Cardiac muscle cell (in vitro differentiated cells and primary cell): ENCODE results near the gene MRPL53. TPM values are rescaled to one million over a fixed set of nuclear protein-coding genes. Genes with fewer than 3 reads are reported as not detected.
"Not testable (repeated sequence)": the region's sequence is repeated elsewhere in the genome, so short reads cannot be mapped to it uniquely, and the experiment has no call there.

ENCODE experiments used
- DNase-seq, 2 donors: peaks; one replicate each; pipeline versions ENCODE4 v3.0.0 to v3.0.0-alpha.2; 2010 to 2017; ENCODE audit warnings: low read depth in 1 of 2, low spot score in 1 of 2
- H3K27ac ChIP-seq: fragments of 200-600 bp; sonication (generic); 2 replicates; pipeline ENCODE4 v1.5.1; 2016
- H3K27me3 ChIP-seq: fragments of 200-600 bp; sonication (generic); 2 replicates; pipeline ENCODE4 v1.6.0; 2016; ENCODE audit warnings: control low read depth
- H3K36me3 ChIP-seq: fragments of 200-600 bp; sonication (generic); 2 replicates; pipeline ENCODE4 v1.5.1; 2016; ENCODE audit warnings: control low read depth
- H3K4me1 ChIP-seq: fragments of 200-600 bp; sonication (generic); 2 replicates; pipeline ENCODE4 v1.8.1; 2017; ENCODE audit warnings: low read depth, mild to moderate bottlenecking, mixed run types
- H3K4me3 ChIP-seq: fragments of 200-600 bp; sonication (generic); 2 replicates; pipeline ENCODE4 v1.5.1; 2016; ENCODE audit warnings: mild to moderate bottlenecking
- H3K9me3 ChIP-seq: fragments of 200-600 bp; sonication (generic); 2 replicates; pipeline ENCODE4 v1.5.1; 2017; ENCODE audit warnings: low read depth, mild to moderate bottlenecking, control low read depth
- polyA plus RNA-seq: library from polyadenylated mRNA; unstranded; fragments of >200 nt; fragmentation: Nextera tagmentation; extraction: Ambion mirVana; gene quantifications from 2 replicates; pipeline ENCODE4 v1.2.1, GENCODE V29; 2016
- total RNA-seq: library from RNA; depleted of rRNA; stranded (reverse); fragments of >200 nt; gene quantifications from 2 replicates; pipeline ENCODE4 v1.2.3, GENCODE V29; 2016
- TF ChIP-seq, protein P1 (sequence below): IDR thresholded peaks from 2 replicates; pipeline ENCODE4 v1.5.1; 2012; ENCODE audit warnings: low read depth, mild to moderate bottlenecking, low read length

The MRPL53 gene
- total and polyA plus RNA-seq, 2 experiments from 2014 or later: 50.8 to 132 TPM

- Histone ChIP-seq H3K4me1 (peaks cover 7% of the 10 kb centered on the region), H3K27ac (no peak overlapping the region), H3K9me3 (no peaks in the 10 kb centered on the region), H3K36me3 (peaks cover 4% of the 10 kb centered on the region), H3K27me3 (no peaks in the 10 kb centered on the region), H3K4me3 (no peak overlapping the region)
- TF ChIP-seq, protein P1, sequence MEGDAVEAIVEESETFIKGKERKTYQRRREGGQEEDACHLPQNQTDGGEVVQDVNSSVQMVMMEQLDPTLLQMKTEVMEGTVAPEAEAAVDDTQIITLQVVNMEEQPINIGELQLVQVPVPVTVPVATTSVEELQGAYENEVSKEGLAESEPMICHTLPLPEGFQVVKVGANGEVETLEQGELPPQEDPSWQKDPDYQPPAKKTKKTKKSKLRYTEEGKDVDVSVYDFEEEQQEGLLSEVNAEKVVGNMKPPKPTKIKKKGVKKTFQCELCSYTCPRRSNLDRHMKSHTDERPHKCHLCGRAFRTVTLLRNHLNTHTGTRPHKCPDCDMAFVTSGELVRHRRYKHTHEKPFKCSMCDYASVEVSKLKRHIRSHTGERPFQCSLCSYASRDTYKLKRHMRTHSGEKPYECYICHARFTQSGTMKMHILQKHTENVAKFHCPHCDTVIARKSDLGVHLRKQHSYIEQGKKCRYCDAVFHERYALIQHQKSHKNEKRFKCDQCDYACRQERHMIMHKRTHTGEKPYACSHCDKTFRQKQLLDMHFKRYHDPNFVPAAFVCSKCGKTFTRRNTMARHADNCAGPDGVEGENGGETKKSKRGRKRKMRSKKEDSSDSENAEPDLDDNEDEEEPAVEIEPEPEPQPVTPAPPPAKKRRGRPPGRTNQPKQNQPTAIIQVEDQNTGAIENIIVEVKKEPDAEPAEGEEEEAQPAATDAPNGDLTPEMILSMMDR: no peak
- no peak for DNase-seq
Observed at GRCh38 chr2:74486141-74486540, 13.7 kb upstream of the MRPL53 start.

DNA sequence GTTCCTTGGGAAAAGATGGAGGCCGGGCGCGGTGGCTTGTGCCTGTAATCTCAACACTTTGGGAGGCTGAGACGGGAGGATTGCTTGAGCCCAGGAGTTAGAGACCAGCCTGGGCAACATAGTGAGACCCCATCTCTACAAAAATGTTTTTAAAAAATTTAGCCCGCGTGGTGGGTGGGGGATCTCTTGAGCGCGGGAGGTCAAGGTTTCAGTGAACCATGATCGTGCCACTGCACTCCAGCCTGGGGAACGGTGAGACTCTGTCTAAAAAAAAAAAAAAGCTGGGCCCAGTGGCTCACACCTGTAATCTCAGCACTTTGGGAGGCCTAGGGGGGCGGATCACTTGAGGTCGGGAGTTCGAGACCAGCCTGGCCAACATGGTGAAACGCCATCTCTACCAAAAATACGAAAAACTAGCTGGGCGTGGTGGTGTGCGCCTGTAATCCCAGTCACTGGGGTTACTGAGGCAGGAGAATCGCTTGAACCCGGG is 11.2 kb upstream of the MRPL53 start:
- H3K9me3 ChIP-seq, H3K4me1 ChIP-seq, H3K27me3 ChIP-seq, DNase-seq, H3K27ac ChIP-seq, H3K36me3 ChIP-seq: not testable (repeated sequence)
- peak overlapping the region; percentile 90 for H3K4me3 ChIP-seq

- Histone ChIP-seq H3K4me1 (peaks cover 7% of the 10 kb centered on the region), H3K27me3 (no peaks in the 10 kb centered on the region), H3K4me3 (peak within 1 kb of the TSS; percentile 90), H3K27ac (peak within 1 kb of the TSS; percentile 81), H3K36me3 (peaks cover 2% of the 10 kb centered on the region), H3K9me3 (no peaks in the 10 kb centered on the region)
- peak; percentile 97 for DNase-seq
- TF ChIP-seq, protein P1: peak; percentile 93
Observed at GRCh38 chr2:74482801-74483674, 10.6 kb upstream of the MRPL53 start, which contains the start of the genes CCDC142 and TTC31. Gene CCDC142, minus strand, starts transcription at chr2:74482998. Its CDS starts 161 bp downstream, at chr2:74482837. Gene TTC31, plus strand, starts transcription at chr2:74483081. Its CDS starts 15 bp downstream, at chr2:74483096.

DNA sequence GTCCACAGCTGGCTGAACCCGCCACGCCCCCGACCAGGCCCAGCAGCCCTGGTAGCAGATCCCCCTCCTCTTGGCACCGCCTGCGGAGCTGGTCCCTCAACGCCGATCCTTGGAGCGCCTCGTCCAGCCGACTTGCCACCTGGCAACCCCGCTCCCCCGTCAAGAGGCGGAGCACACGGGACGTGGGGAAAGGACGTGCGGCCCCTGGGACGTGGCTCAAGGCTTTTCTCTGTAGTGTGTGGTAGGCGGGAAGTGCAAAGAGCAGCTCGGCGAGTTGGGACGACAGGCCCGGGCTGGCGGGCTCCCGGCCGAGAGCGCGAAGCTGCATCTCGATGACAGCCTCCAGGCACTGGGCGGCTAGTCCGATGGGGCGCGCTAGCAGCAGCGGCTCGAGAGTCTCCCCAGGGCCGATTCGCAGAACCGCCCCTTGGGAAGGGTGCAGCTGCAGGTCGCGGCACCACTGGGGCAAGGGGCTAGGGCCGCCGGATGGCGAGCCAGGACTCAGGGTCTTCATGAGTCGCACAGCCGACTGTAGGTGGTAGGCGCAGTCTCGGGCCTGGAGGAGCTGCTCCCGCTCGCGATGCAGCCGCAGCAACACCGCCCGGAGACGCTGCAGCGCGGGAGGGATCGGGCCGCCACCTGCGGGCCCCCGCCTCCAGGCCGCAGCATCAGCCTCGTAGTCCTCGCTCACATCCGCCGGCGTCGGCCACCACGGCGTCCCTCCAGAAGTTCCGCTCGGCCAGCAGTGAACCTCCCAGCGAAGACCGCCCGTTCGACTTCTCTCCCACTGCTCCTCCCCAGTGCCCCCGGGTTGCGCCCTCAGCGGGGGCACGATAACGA is 9.7 kb upstream of the MRPL53 start:
- Histone ChIP-seq H3K4me3 (peak overlapping the region; percentile 90), H3K27me3 (no peaks in the 10 kb centered on the region), H3K36me3 (peaks cover 6% of the 10 kb centered on the region), H3K9me3 (no peaks in the 10 kb centered on the region), H3K27ac (peak overlapping the region; percentile 81), H3K4me1 (peaks cover 7% of the 10 kb centered on the region)
- peak; percentile 37 to 75 for DNase-seq
- TF ChIP-seq, protein P1: no peak

GRCh38 chr2:74481431-74481830 is 9.0 kb upstream of the MRPL53 start:
- Histone ChIP-seq H3K4me1 (peaks cover 7% of the 10 kb centered on the region), H3K9me3 (no peaks in the 10 kb centered on the region), H3K27ac (no peak overlapping the region), H3K27me3 (no peaks in the 10 kb centered on the region), H3K36me3 (peaks cover 6% of the 10 kb centered on the region), H3K4me3 (peak overlapping the region; percentile 90)
- no peak for DNase-seq
- TF ChIP-seq, protein P1: no peak
